Esophagus squamous epithelium (tissue), 4 donors: ENCODE results near the gene SGSM2.

Experiments used
- CTCF ChIP-seq, 6 experiments: fragments of 450-650 bp in 4 of 6; fragments of 200-600 bp in 2 of 6; sonication (generic) in 2 of 6; IDR thresholded peaks; one replicate each; pipeline ENCODE4 v1.5.1; 2016 to 2019; ENCODE audit warnings: antibody characterized with exemption in 6 of 6, mild to moderate bottlenecking in 4 of 6, moderate library complexity in 4 of 6
- POLR2A ChIP-seq, 4 donors: fragments of 450-650 bp; IDR thresholded peaks; one replicate each; pipeline ENCODE4 v1.6.1; 2017; ENCODE audit warnings: antibody characterized with exemption in 4 of 4, mild to moderate bottlenecking in 4 of 4, moderate library complexity in 3 of 4

GRCh38 chr17:2415081-2415480, 77.8 kb downstream of the SGSM2 start:
- TF ChIP-seq CTCF (IDR thresholded peaks at IDR 0.05) (no peak), POLR2A (IDR thresholded peaks at IDR 0.05) (no peak)
